Hepatocyte (in vitro differentiated cells): ENCODE data around the gene CHMP1A.

Experiments used
- EZH2phosphoT487 ChIP-seq: fragments of 200-600 bp; sonication (generic); IDR thresholded peaks from one replicate; pipeline ENCODE4 v1.6.1; 2018; ENCODE audit warnings: antibody characterized with exemption, mild to moderate bottlenecking, low read depth, moderate library complexity; ENCODE audit not compliant: unreplicated experiment, severe bottlenecking
- TF ChIP-seq, protein P1 (sequence below): fragments of 200-600 bp; sonication (generic); IDR thresholded peaks from 2 replicates; pipeline ENCODE4 v1.5.1; 2016; ENCODE audit warnings: antibody characterized with exemption, mild to moderate bottlenecking; ENCODE audit not compliant: poor library complexity

DNA sequence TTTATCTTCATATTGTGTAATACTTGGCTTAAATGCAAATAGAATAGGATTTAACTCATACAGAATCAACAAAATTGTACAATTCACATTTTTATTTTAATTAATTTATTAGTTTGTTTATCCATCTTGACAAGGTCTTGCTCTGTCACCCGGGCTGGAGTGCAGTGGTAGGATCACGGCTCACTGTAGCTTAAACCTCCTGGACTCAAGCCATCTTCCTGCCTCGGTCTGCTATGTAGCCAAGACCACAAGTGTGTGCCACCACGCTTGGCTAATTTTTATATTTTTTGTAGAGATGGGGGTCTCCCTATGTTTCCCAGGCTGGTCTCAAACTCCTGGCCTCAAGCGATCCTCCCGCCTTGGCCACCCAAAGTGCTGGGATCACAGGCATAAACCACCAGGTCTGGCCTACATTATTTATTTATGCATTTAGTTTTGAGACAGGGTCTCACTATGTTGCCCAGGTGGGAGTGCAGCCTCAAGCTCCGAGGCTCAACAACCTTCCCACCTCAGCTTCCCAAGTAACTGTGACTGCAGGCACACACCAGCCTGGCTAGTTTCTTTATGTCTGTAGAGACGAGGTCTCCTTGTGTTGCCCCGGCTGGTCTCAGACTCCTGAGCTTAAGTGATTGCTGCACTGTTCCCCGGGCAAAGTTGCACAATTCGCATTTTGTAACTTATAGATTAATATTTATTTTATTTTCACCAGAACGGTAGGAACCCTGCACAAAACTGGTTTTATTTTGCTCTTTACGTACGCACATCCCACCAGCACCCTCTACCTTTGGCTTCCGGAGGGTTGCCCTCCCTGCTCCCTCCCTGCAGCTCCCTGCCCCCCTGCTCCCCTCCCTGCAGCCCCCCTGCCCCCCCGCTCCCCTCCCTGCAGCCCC is 39.2 kb downstream of the CHMP1A start:
- TF ChIP-seq EZH2phosphoT487 = no peak
- TF ChIP-seq, protein P1, sequence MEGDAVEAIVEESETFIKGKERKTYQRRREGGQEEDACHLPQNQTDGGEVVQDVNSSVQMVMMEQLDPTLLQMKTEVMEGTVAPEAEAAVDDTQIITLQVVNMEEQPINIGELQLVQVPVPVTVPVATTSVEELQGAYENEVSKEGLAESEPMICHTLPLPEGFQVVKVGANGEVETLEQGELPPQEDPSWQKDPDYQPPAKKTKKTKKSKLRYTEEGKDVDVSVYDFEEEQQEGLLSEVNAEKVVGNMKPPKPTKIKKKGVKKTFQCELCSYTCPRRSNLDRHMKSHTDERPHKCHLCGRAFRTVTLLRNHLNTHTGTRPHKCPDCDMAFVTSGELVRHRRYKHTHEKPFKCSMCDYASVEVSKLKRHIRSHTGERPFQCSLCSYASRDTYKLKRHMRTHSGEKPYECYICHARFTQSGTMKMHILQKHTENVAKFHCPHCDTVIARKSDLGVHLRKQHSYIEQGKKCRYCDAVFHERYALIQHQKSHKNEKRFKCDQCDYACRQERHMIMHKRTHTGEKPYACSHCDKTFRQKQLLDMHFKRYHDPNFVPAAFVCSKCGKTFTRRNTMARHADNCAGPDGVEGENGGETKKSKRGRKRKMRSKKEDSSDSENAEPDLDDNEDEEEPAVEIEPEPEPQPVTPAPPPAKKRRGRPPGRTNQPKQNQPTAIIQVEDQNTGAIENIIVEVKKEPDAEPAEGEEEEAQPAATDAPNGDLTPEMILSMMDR = no peak
